Heart left ventricle (tissue), 16 donors: Measurements from ENCODE around the gene SMIM23. TPM values are rescaled to one million over a fixed set of nuclear protein-coding genes. Genes with fewer than 3 reads are reported as not detected.

Experiments used
- ATAC-seq, 4 donors: fragments of 200-7000 bp; cut with Tn5 transposase; one replicate each; pipeline ENCODE4 v1.9.1; 2020 to 2022; ENCODE audit warnings: moderate library complexity in 4 of 4, mild to moderate bottlenecking in 3 of 4, moderate number of reproducible peaks in 1 of 4
- DNase-seq, 5 donors: peaks; one replicate each; pipeline ENCODE4 v3.0.0-alpha.2; 2020
- H3K27ac ChIP-seq, 12 donors: fragments of 200-600 bp; sonication (generic) in 4 of 12; one replicate each; pipeline versions ENCODE4 v1.5.0 to v1.8.0; 2016 to 2022; ENCODE audit warnings: mild to moderate bottlenecking in 2 of 12
- H3K27me3 ChIP-seq, 9 donors: fragments of 200-600 bp; sonication (generic) in 2 of 9; one replicate each; pipeline versions ENCODE4 v1.5.1 to v1.8.0; 2016 to 2022; ENCODE audit warnings: mild to moderate bottlenecking in 3 of 9
- H3K36me3 ChIP-seq, 9 donors: fragments of 200-600 bp; sonication (generic) in 2 of 9; one replicate each; pipeline versions ENCODE4 v1.5.0 to v1.8.0; 2018 to 2022; ENCODE audit warnings: mild to moderate bottlenecking in 2 of 9
- H3K4me1 ChIP-seq, 12 donors: fragments of 200-600 bp; sonication (generic) in 4 of 12; one replicate each; pipeline versions ENCODE4 v1.5.0 to v1.8.0; 2016 to 2022; ENCODE audit warnings: mild to moderate bottlenecking in 3 of 12
- H3K4me3 ChIP-seq, 12 donors: fragments of 200-600 bp; sonication (generic) in 4 of 12; one replicate each; pipeline versions ENCODE4 v1.5.0 to v1.8.0; 2017 to 2022; ENCODE audit warnings: mild to moderate bottlenecking in 9 of 12, moderate library complexity in 4 of 12
- H3K9me3 ChIP-seq, 12 donors: fragments of 200-600 bp; sonication (generic) in 4 of 12; one replicate each; pipeline versions ENCODE4 v1.5.0 to v1.8.0; 2016 to 2022; ENCODE audit warnings: mild to moderate bottlenecking in 1 of 12
- POLR2A ChIP-seq, 2 donors: fragments of 450-650 bp; IDR thresholded peaks; one replicate each; pipeline ENCODE4 v1.6.1; 2017; ENCODE audit warnings: antibody characterized with exemption in 2 of 2, mild to moderate bottlenecking in 2 of 2, moderate library complexity in 2 of 2
- WGBS, 4 donors: extraction: QIAGEN DNeasy Blood & Tissue Kit in 2 of 4; methylation state at CpG; one replicate each; pipeline versions ENCODE4 v1.1.5 to v1.1.7; 2013 to 2018; 5-methylcytosine and 5-hydroxymethylcytosine counted together
- intact Hi-C, 10 donors: fragments of 100-400 bp; cut with DNase I; formaldehyde crosslinking; loops; one replicate each; pipeline versions ENCODE4 v1.11.1 to v1.14.2; 2022
- polyA plus RNA-seq, 2 donors: library from polyadenylated mRNA; stranded (reverse); fragments of 200-250 nt; gene quantifications; one replicate each; pipeline ENCODE4 v1.2.3, GENCODE V29; 2013
- total RNA-seq, 9 donors: library from RNA; depleted of rRNA in 2 of 9; stranded (reverse); fragments of >200 nt in 2 of 9; fragmentation: NEBNext Ultra II Directional in 3 of 9; extraction: Animal tissue kit (Norgen Biotek cat#: 25700) in 3 of 9; gene quantifications; one replicate each; pipeline versions ENCODE4 v1.1.0 to v1.2.4, GENCODE V29; 2016 to 2023
- TF ChIP-seq, protein P1 (sequence below), 12 donors: fragments of 200-600 bp; sonication (generic) in 4 of 12; IDR thresholded peaks; one replicate each; pipeline versions ENCODE4 v1.5.0 to v1.8.0; 2018 to 2022; ENCODE audit warnings: antibody characterized with exemption in 12 of 12, mild to moderate bottlenecking in 5 of 12
- donor health status: ischemic (EF 13 %, LVEDD 7.1; RV severe dilation, severe dysfunction).
- donor health status: healthy with polysubstance abuse.
- donor health status: DM: no; HTN: yes; CAD: no.
- donor health status: DM: no; HTN: no; CAD: no.
- donor health status: ischemic (EF 25% LVEDD 6.9; RV normal size, moderate dysfunction).
- donor health status: ischemic (EF 25% LVEDD 5.7; RV mildly dilated, moderate dysfunction).
- donor health status: healthy.
- donor health status: DM: yes; HTN: yes; CAD: no.
- donor health status: ischemic (EF 35%, LVEDD 5.7; RV mildly dilated, moderate dysfunction).
- donor health status: nonischemic (EF 11% LVEDD 7.7; RV severe dilation, severe dysfunction).
- donor health status: DM: yes; HTN: yes; CAD: no.
- donor health status: PGD.
- donor health status: ischemic (EF 29% LVEDD 5.4; RV normal size, mild dysfunction).
- donor health status: nonischemic (EF 23%, LVEDD 6.1; RV moderate dilation, normal function).

The SMIM23 gene
- total and polyA plus RNA-seq, 11 donors, result not detected

DNA sequence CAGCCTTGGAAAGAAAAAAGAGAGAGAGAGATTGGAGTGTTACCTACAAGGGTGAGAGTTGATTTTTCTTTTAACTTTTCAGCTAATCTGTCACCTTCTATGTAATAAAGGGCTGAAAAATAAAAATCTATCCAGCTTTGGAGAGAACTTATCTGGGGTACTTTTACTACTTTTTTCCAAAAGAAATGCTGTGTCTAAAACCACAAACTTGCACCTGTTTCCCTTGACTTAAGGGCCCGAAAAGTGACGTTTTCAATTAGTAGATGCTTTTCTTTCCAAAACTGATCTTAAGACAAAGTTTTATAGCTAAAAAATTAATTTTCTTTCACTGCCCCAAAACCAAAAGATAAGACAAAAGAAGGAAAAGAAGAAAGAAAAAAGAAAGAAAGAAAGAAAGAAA is 48.8 kb downstream of the SMIM23 start:
- H3K9me3 ChIP-seq, result peaks cover 0 to 15% (median 3%) of the 10 kb centered on the region in 12 donors
- no peak for ATAC-seq
- WGBS, 4 donors, result 86 to 95% (median 93%) methylated on average over 2 of the region's 2 CpGs
- intact Hi-C loops, result no loop called here
- no peak for DNase-seq
- H3K4me1 ChIP-seq, result no peaks in the 10 kb centered on the region
- no peaks in the 10 kb centered on the region for H3K36me3 ChIP-seq
- TF ChIP-seq POLR2A (IDR thresholded peaks at IDR 0.05), result no peak
- TF ChIP-seq, protein P1, sequence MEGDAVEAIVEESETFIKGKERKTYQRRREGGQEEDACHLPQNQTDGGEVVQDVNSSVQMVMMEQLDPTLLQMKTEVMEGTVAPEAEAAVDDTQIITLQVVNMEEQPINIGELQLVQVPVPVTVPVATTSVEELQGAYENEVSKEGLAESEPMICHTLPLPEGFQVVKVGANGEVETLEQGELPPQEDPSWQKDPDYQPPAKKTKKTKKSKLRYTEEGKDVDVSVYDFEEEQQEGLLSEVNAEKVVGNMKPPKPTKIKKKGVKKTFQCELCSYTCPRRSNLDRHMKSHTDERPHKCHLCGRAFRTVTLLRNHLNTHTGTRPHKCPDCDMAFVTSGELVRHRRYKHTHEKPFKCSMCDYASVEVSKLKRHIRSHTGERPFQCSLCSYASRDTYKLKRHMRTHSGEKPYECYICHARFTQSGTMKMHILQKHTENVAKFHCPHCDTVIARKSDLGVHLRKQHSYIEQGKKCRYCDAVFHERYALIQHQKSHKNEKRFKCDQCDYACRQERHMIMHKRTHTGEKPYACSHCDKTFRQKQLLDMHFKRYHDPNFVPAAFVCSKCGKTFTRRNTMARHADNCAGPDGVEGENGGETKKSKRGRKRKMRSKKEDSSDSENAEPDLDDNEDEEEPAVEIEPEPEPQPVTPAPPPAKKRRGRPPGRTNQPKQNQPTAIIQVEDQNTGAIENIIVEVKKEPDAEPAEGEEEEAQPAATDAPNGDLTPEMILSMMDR (IDR thresholded peaks at IDR 0.05), result no peak
- H3K27me3 ChIP-seq, result no peaks in the 10 kb centered on the region
- H3K4me3 ChIP-seq, result no peak overlapping the region
- H3K27ac ChIP-seq, result no peak overlapping the region

DNA sequence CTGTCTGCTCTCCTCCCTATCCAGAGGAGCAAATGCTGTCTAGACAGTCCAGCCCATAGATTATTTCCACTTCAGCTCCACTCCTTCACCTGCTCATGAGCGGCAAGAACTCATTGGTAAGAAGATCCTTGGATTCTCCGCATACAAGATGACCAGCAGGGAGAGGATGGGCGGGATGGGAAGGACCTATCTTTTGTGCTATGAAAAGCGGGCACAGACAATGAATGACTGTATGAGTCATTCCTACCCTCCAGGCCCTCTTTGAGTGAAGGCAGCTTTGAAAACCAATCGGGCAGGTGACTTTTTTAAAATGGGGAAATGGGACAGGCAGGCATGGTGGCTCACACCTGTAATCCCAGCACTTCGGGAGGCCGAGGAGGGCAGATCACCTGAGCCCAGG is 49.4 kb downstream of the SMIM23 start:
- no peak for DNase-seq
- 83 to 85% (median 83%) methylated on average over 7 of the region's 7 CpGs for WGBS, 4 donors
- TF ChIP-seq POLR2A (IDR thresholded peaks at IDR 0.05), result no peak
- TF ChIP-seq, protein P1 (IDR thresholded peaks at IDR 0.05), result no peak
- Histone ChIP-seq H3K27ac (no peak overlapping the region), H3K9me3 (peaks cover 0 to 15% (median 3%) of the 10 kb centered on the region in 12 donors), H3K4me1 (peaks cover 0 to 2% (median 0%) of the 10 kb centered on the region in 12 donors), H3K4me3 (no peak overlapping the region), H3K36me3 (no peaks in the 10 kb centered on the region), H3K27me3 (no peaks in the 10 kb centered on the region)
- intact Hi-C loops, result no loop called here
- ATAC-seq, result no peak

DNA sequence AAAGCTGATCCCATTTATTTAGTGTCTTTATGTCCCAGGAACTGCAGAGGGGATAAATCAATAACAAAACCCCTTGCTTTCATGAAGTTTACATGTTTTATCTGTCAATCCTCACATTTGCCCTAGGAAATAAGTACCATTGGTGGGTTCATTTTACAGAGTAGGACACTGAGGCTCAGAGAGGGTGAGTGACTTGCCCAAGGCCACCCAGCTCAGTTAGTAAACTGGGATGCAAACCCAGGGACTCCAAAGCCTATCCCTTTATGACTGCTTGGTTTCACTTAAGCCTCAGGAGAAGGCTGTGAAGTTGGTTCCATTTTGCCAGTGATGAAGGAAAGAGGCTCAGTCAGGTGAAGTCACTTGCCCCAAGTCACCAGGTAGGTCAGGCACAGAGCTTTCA is 51.9 kb downstream of the SMIM23 start:
- TF ChIP-seq, protein P1 (IDR thresholded peaks at IDR 0.05), result no peak
- no peak for TF ChIP-seq POLR2A (IDR thresholded peaks at IDR 0.05)
- DNase-seq, result no peak
- intact Hi-C loops, result no loop called here

DNA sequence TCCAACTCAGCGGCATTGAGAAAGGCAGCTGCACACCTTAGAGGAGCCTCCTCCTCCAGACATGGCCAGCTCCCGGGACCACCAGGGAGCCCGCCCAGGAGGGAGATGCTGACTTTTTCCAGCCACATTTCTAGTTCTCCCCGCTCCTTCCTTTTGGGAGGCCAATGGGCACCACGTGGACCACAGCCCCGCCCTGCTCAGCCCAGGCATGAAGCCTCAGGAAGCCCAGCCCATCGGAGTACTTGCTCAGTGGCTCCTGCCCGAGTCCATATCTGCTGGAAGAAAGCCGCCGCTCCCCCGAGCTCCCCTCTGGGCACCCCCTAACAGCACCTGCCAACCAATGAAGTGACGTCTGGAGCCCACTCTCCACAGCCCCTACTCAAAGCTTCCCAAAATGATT is 52.4 kb downstream of the SMIM23 start:
- 80 to 85% (median 82%) methylated on average over 12 of the region's 12 CpGs for WGBS, 4 donors

More for the DNA sequence above, 51.9 kb downstream of the SMIM23 start:
- Histone ChIP-seq H3K27ac (no peak overlapping the region), H3K9me3 (peaks cover 0 to 15% (median 3%) of the 10 kb centered on the region in 12 donors), H3K27me3 (no peaks in the 10 kb centered on the region), H3K36me3 (no peaks in the 10 kb centered on the region), H3K4me3 (no peak overlapping the region), H3K4me1 (peaks cover 0 to 10% (median 3%) of the 10 kb centered on the region in 12 donors)
- ATAC-seq, result no peak

More for the DNA sequence above, 52.4 kb downstream of the SMIM23 start:
- Histone ChIP-seq H3K9me3 (peaks cover 0 to 12% (median 2%) of the 10 kb centered on the region in 12 donors), H3K27ac (no peak overlapping the region), H3K4me1 (peaks cover 0 to 11% (median 6%) of the 10 kb centered on the region in 12 donors), H3K36me3 (no peaks in the 10 kb centered on the region), H3K27me3 (no peaks in the 10 kb centered on the region), H3K4me3 (no peak overlapping the region)
- DNase-seq (no peak), ATAC-seq (no peak)
- intact Hi-C loops, result no loop called here
- TF ChIP-seq POLR2A (IDR thresholded peaks at IDR 0.05), result no peak
- TF ChIP-seq, protein P1 (IDR thresholded peaks at IDR 0.05), result no peak
